ENCODE measurements around the gene ANK2. TPM values are rescaled to one million over a fixed set of nuclear protein-coding genes. Genes with fewer than 3 reads are reported as not detected.

The ANK2 gene
- total RNA-seq, 2 experiments from 2014 or later, result 1.7 to 3.2 TPM

DNA sequence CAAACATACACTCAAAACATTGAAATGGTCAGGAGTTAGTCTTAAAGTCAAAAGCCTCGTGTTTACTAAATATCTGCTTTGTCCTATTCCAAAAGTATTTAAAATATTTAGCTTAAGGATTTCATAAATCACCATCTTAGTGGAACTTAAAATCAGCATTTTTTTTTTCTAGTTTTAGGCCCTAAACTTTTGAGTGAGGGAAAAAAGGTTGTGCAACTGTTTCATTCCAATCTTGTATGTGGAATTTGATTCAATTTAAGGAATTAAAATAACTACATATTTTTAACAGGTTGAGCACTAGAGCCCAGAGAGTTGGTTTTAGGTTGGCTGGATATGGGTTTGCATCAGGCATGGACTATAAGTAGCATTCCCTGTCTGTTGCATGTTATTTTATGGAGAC is 35.7 kb upstream of the ANK2 start:
- ChIA-PET CTCF (no interaction called here), POLR2A (no interaction called here)
- H3K27ac Mint-ChIP-seq, result no peak overlapping the region
- no peak for ATAC-seq
- no peak overlapping the region for H3K4me3 Mint-ChIP-seq
- TF ChIP-seq, protein P1, sequence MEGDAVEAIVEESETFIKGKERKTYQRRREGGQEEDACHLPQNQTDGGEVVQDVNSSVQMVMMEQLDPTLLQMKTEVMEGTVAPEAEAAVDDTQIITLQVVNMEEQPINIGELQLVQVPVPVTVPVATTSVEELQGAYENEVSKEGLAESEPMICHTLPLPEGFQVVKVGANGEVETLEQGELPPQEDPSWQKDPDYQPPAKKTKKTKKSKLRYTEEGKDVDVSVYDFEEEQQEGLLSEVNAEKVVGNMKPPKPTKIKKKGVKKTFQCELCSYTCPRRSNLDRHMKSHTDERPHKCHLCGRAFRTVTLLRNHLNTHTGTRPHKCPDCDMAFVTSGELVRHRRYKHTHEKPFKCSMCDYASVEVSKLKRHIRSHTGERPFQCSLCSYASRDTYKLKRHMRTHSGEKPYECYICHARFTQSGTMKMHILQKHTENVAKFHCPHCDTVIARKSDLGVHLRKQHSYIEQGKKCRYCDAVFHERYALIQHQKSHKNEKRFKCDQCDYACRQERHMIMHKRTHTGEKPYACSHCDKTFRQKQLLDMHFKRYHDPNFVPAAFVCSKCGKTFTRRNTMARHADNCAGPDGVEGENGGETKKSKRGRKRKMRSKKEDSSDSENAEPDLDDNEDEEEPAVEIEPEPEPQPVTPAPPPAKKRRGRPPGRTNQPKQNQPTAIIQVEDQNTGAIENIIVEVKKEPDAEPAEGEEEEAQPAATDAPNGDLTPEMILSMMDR (IDR thresholded peaks at IDR 0.05), result no peak
- no peaks in the 10 kb centered on the region for H3K36me3 Mint-ChIP-seq (ENCODE audit: low read depth)
- H3K9me3 Mint-ChIP-seq, result no peaks in the 10 kb centered on the region
- no peaks in the 10 kb centered on the region for H3K4me1 Mint-ChIP-seq (ENCODE audit: low read depth)
- intact Hi-C loops (cut with micrococcal nuclease), result no loop called here
- DNase-seq, result no peak
- no peaks in the 10 kb centered on the region for H3K27me3 Mint-ChIP-seq

- DNase-seq (no peak), ATAC-seq (no peak)
- Mint-ChIP-seq H3K9me3 (no peaks in the 10 kb centered on the region), H3K4me1 (ENCODE audit: low read depth) (no peaks in the 10 kb centered on the region), H3K36me3 (ENCODE audit: low read depth) (no peaks in the 10 kb centered on the region), H3K4me3 (no peak overlapping the region), H3K27me3 (no peaks in the 10 kb centered on the region), H3K27ac (no peak overlapping the region)
- ChIA-PET POLR2A (no interaction called here), CTCF (no interaction called here)
- TF ChIP-seq, protein P1 (IDR thresholded peaks at IDR 0.05), result no peak
- intact Hi-C loops (cut with micrococcal nuclease), result no loop called here
These were observed 33.1 kb upstream of the ANK2 start for GRCh38 chr4:113016377-113016776.

- TF ChIP-seq, protein P1 (IDR thresholded peaks at IDR 0.05), result no peak
- CTCF ChIA-PET, result interaction anchor here (2.3 kb wide), 1 partner anchor 13 kb away, joined by 4 read pairs; no protein-coding TSS in a partner anchor
- intact Hi-C loops (cut with micrococcal nuclease), result no loop called here
- no peaks in the 10 kb centered on the region for H3K4me1 Mint-ChIP-seq (ENCODE audit: low read depth)
- POLR2A ChIA-PET, result no interaction called here
- DNase-seq (no peak), ATAC-seq (no peak)
- H3K27ac Mint-ChIP-seq, result no peak overlapping the region
- H3K4me3 Mint-ChIP-seq, result no peak overlapping the region
- no peaks in the 10 kb centered on the region for H3K9me3 Mint-ChIP-seq
- peaks cover 3% of the 10 kb centered on the region for H3K27me3 Mint-ChIP-seq
- no peaks in the 10 kb centered on the region for H3K36me3 Mint-ChIP-seq (ENCODE audit: low read depth)
These were observed 28.5 kb upstream of the ANK2 start for GRCh38 chr4:113020966-113021365.

DNA sequence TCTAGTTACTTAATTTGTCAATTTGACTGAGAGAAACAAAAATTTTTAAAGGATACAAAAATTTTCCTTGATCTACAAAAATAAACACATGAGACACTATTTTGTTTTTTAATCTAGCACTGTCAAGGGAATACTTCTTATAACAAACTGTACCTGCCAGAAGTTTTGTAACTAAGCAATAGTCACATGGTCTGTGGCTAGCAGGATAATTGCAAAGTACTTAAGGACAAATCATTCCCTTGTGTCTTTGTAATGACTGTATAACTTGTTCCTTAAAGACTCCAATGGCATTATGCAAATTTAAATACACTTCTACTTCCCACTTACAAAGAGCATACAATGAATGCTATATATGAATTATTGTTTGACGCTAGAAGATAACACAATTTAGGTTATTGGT is 25.1 kb upstream of the ANK2 start:
- H3K4me1 Mint-ChIP-seq (ENCODE audit: low read depth), result no peaks in the 10 kb centered on the region
- ATAC-seq, result no peak
- peaks cover 3% of the 10 kb centered on the region for H3K27me3 Mint-ChIP-seq
- no peaks in the 10 kb centered on the region for H3K36me3 Mint-ChIP-seq (ENCODE audit: low read depth)
- POLR2A ChIA-PET, result no interaction called here
- intact Hi-C loops (cut with micrococcal nuclease), result no loop called here
- no peak overlapping the region for H3K27ac Mint-ChIP-seq
- TF ChIP-seq, protein P1 (IDR thresholded peaks at IDR 0.05), result no peak
- H3K4me3 Mint-ChIP-seq, result no peak overlapping the region
- DNase-seq, result no peak
- CTCF ChIA-PET, result no interaction called here
- H3K9me3 Mint-ChIP-seq, result no peaks in the 10 kb centered on the region

DNA sequence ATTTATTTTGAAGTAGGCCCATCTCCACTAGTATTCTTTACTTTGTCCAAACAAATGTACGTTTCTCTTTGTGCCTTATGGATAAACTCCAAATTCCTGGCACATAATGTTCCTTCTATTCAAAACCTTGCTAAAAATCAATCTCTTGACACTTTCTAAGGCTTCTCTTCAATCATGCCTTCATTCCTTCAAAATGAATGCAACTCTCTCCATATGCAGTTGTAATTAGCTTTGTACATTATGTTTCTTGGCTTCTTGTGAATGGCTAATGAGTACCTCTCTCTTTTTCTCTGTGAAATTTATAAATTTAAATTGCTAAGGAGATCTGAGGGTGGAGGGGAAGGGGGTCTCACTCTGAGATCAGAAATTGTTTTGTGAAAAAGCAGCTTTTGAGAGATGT is 24.0 kb upstream of the ANK2 start:
- Mint-ChIP-seq H3K36me3 (ENCODE audit: low read depth) (no peaks in the 10 kb centered on the region), H3K27ac (no peak overlapping the region), H3K27me3 (peaks cover 3% of the 10 kb centered on the region), H3K9me3 (no peaks in the 10 kb centered on the region), H3K4me1 (ENCODE audit: low read depth) (no peaks in the 10 kb centered on the region), H3K4me3 (no peak overlapping the region)
- DNase-seq (no peak), ATAC-seq (no peak)
- intact Hi-C loops (cut with micrococcal nuclease), result no loop called here
- ChIA-PET POLR2A (no interaction called here), CTCF (no interaction called here)
- TF ChIP-seq, protein P1 (IDR thresholded peaks at IDR 0.05), result no peak

Measured in activated CD8-positive, alpha-beta T cell treated with anti-CD3 and anti-CD28 coated beads for 36 hours (primary cell).